ENCODE measurements around the gene CYP4F11. TPM values are rescaled to one million over a fixed set of nuclear protein-coding genes. Genes with fewer than 3 reads are reported as not detected.

Gene CYP4F11
- total RNA-seq, 1 donor from 2014 or later = not detected

DNA sequence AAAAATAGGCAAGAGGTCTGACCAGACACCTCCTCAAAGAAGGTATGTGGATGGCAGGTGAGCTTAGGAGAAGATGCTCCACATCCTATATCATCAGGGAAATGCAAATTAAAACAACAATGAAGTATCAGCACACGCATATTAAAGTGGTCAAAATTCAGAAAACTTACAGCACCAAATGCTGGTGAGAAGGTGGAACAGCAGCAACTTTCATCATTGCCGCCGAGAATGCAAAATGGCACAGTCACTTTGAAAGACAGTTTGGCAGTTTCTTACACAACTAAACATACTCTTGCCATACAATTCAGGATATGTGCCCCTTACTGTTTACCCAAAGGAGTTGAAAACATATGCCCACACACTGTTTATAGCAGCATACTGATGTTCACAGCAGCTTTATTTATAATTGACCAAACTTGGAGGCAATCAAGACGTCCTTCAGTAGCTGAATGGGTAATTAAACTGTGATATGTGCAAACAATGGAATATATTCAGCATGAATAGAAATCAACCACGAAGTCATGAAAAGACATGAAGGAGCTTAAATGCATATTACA lies 37.0 kb upstream of the CYP4F11 start:
- no peak overlapping the region for H3K4me3 Mint-ChIP-seq
- peaks cover 56% of the 10 kb centered on the region for H3K9me3 Mint-ChIP-seq
- no peaks in the 10 kb centered on the region for H3K4me1 Mint-ChIP-seq
- H3K27me3 Mint-ChIP-seq (ENCODE audit: low read depth) = no peaks in the 10 kb centered on the region
- TF ChIP-seq, protein P1, sequence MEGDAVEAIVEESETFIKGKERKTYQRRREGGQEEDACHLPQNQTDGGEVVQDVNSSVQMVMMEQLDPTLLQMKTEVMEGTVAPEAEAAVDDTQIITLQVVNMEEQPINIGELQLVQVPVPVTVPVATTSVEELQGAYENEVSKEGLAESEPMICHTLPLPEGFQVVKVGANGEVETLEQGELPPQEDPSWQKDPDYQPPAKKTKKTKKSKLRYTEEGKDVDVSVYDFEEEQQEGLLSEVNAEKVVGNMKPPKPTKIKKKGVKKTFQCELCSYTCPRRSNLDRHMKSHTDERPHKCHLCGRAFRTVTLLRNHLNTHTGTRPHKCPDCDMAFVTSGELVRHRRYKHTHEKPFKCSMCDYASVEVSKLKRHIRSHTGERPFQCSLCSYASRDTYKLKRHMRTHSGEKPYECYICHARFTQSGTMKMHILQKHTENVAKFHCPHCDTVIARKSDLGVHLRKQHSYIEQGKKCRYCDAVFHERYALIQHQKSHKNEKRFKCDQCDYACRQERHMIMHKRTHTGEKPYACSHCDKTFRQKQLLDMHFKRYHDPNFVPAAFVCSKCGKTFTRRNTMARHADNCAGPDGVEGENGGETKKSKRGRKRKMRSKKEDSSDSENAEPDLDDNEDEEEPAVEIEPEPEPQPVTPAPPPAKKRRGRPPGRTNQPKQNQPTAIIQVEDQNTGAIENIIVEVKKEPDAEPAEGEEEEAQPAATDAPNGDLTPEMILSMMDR (IDR thresholded peaks at IDR 0.05; ENCODE audit: unreplicated experiment) = no peak
- no peaks in the 10 kb centered on the region for H3K36me3 Mint-ChIP-seq
- H3K27ac Mint-ChIP-seq = no peak overlapping the region
- no peak for DNase-seq (ENCODE audit: low spot score in 2 of 2, unreplicated experiment in 2 of 2)

DNA sequence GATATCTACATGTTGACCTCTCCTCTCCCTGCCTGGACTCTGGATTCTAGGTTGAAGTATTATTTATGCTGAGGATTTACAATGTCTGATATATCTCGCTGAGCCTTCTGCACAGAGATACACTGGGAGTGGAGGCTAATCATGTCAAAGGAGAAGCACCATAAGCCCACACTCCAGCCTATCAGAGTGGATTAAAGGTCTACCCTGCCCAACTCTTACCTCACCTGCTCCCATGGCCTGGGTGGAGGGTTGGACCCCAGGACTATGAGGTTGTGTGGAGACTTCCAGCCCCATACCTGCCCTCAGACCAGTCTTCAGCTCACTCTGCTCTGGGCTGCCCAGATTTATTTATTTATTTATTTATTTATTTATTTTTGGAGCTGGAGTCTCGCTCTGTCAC lies 29.9 kb upstream of the CYP4F11 start:
- Mint-ChIP-seq H3K36me3 (peaks cover 4% of the 10 kb centered on the region), H3K27ac (no peak overlapping the region), H3K9me3 (peaks cover 46% of the 10 kb centered on the region), H3K4me1 (no peaks in the 10 kb centered on the region), H3K27me3 (ENCODE audit: low read depth) (no peaks in the 10 kb centered on the region), H3K4me3 (no peak overlapping the region)
- no peak for DNase-seq (ENCODE audit: low spot score in 2 of 2, unreplicated experiment in 2 of 2)
- TF ChIP-seq, protein P1 (IDR thresholded peaks at IDR 0.05; ENCODE audit: unreplicated experiment) = no peak

DNA sequence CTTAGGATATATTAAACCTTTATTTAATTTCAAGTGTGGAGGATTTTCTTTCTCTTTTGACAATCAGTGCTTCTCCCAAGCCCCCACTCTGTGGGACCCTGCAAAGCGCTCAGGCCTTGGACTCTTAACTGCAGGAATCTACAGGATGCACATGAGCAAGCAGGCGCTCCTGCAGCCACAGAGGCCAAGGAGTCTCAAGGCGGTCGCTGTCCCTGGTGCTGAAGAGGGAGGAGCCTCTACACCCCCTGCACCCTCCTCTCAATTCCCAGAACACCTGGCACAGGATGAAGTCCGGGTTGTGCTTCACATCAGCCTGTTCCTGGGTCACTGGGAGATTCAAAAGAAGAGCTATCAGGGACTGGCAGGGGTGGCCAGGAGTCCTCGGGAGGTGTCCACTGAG lies 28.0 kb upstream of the CYP4F11 start:
- no peak for DNase-seq (ENCODE audit: low spot score in 2 of 2, unreplicated experiment in 2 of 2)
- H3K4me1 Mint-ChIP-seq = no peaks in the 10 kb centered on the region
- no peaks in the 10 kb centered on the region for H3K27me3 Mint-ChIP-seq (ENCODE audit: low read depth)
- no peak overlapping the region for H3K27ac Mint-ChIP-seq
- peaks cover 53% of the 10 kb centered on the region for H3K9me3 Mint-ChIP-seq
- TF ChIP-seq, protein P1 (IDR thresholded peaks at IDR 0.05; ENCODE audit: unreplicated experiment) = no peak
- peaks cover 4% of the 10 kb centered on the region for H3K36me3 Mint-ChIP-seq
- no peak overlapping the region for H3K4me3 Mint-ChIP-seq

DNA sequence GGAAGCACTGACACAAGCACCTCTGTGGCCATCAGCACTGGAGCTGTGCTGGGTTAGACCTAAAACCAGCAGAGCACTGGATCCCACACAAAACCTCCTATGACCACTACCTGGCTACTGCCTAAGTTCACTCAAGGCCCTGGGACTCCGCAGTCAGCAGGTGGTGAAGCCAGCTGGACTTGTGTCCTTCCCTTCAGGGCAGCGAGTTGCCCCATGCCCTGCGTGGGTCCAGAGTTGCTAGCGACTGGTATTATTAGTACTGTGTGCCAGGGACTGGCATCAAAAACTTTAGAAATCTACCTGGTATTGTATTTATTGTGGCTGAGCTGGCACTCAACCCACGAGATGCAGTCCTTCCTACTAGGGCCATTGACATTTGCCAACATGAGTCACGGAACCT lies 20.5 kb upstream of the CYP4F11 start:
- Mint-ChIP-seq H3K36me3 (no peaks in the 10 kb centered on the region), H3K27me3 (ENCODE audit: low read depth) (no peaks in the 10 kb centered on the region), H3K4me1 (no peaks in the 10 kb centered on the region), H3K27ac (no peak overlapping the region), H3K9me3 (peaks cover 76% of the 10 kb centered on the region), H3K4me3 (no peak overlapping the region)
- TF ChIP-seq, protein P1 (IDR thresholded peaks at IDR 0.05; ENCODE audit: unreplicated experiment) = no peak
- no peak for DNase-seq (ENCODE audit: low spot score in 2 of 2, unreplicated experiment in 2 of 2)

DNA sequence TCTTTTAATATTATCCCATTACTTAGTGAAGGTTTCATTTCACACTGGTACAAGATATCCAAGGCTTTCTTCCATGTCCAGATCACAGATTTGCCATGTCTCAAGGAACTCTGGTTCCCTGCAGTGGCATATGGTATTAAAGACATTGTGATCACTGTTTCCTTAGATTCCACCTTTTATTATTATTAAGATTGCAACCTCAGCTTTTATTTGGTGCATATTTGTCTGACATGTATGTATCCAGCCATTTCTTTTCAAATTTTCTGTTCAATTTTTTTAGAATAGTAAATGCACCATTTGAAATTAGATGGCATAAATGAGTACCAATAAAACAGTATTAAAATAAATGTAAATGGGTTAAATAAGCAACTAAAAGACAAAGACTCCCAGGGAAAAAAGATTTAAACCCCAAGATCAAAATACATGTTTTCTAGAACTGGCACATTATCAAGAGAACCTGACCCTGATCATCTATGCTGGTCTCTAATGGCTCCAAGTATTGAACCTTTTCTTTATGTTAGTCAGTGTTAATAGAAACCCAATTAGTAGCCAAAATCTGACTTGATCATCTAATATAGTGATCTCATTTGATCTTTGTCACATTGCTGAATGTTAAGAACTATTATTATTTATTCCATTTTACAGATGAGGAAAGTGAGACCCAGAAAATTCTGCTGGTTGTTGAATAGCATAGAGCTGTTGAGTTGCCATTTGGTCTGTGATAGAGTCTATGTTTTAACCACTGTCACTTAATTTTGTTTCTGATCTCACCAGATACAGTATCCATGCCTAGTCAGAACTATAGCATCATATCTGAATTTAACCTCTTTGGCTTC lies 14.1 kb upstream of the CYP4F11 start, which contains the start of gene OR10H4:
Gene OR10H4, plus strand, starts transcription at position 786 of the 836 bp plus-strand sequence. Its CDS starts 0 bp downstream, at position 786.
- Mint-ChIP-seq H3K36me3 (no peaks in the 10 kb centered on the region), H3K27me3 (ENCODE audit: low read depth) (no peaks in the 10 kb centered on the region), H3K9me3 (peaks cover 72% of the 10 kb centered on the region), H3K4me3 (no peak within 1 kb of the TSS), H3K27ac (no peak within 1 kb of the TSS), H3K4me1 (no peaks in the 10 kb centered on the region)
- no peak for DNase-seq (ENCODE audit: low spot score in 2 of 2, unreplicated experiment in 2 of 2)
- TF ChIP-seq, protein P1 (IDR thresholded peaks at IDR 0.05; ENCODE audit: unreplicated experiment) = no peak
